Measurements from ENCODE around the gene SELENOK.

SELENOK gene

DNA sequence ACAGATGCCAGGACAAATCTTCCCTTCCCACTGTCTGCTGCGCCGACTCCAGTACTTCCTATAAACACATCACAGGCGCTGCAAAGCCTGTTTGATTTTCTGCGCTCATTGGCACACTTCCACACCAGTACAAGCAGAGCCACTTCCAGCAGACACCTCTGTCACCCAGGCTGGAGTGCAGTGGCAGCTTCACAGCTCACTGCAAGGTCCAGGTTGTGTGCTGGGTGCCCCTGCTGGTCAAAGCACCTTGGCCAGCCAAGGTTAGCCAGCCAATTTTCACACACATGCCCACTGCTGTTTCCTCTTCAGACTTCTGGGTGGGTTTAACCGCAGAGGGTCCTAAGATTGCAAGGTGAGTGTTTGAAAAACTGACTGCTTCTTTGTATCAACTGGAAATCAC is 50.4 kb downstream of the SELENOK start:
- no peak for DNase-seq

GRCh38 chr3:53837331-53837730 is 54.3 kb downstream of the SELENOK start:
- no peak for DNase-seq

DNA sequence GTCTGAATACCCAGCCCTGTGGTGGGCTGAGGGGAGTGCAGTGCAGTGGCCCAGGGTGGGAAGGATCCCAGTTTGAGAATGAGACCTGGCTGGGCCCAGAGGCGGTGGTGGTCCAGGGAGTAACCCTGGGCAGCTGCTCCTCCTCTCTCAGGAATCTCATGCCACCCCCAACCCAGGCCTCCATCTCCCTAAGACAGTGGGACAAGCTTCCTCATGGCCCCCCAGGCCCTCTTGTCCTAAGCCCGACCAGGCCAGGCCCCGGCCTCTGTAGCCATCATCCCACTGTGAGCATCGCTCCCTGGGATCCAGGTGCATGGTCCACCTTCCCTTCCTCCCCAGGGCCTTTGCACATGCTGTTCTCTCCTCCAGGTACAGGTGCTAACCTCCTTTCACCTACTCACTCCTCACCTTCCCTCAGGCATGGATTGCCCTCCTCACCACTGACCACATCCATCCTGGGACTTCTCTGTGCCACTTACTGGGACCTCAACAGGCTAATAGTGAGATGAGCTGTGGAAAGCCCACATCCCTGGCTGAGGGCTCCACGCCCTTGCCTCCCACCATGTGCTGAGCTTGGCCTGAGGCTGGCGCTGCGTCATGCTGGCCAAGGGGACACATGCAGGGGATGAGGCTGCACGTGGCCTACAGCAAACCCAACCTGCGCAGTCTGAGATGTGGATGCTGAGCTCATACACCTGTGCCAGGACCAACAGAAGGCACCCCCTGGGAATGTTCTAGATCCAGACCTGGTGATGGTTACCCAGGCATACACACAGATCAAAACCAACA is 55.4 kb downstream of the SELENOK start:
- no peak for DNase-seq

DNA sequence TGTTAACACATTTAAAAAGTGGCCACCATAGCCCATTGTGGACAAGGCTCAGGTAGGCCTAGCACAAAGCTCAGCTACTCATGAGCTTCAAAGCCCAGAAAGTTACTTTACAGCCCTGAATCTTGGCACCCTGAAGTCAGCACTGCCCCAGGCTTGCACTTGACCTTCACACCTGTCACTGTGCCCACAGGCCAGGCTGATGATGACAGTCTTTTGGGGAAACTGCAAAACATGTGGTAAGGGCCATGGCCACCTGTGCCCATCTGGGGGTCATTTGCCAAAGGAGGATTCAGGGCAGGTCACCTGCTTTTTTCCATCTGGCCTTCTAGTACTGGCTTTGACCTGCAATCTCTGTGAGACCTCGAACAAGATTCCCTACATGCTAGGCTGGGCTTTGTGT is 56.4 kb downstream of the SELENOK start:
- DNase-seq = no peak

DNA sequence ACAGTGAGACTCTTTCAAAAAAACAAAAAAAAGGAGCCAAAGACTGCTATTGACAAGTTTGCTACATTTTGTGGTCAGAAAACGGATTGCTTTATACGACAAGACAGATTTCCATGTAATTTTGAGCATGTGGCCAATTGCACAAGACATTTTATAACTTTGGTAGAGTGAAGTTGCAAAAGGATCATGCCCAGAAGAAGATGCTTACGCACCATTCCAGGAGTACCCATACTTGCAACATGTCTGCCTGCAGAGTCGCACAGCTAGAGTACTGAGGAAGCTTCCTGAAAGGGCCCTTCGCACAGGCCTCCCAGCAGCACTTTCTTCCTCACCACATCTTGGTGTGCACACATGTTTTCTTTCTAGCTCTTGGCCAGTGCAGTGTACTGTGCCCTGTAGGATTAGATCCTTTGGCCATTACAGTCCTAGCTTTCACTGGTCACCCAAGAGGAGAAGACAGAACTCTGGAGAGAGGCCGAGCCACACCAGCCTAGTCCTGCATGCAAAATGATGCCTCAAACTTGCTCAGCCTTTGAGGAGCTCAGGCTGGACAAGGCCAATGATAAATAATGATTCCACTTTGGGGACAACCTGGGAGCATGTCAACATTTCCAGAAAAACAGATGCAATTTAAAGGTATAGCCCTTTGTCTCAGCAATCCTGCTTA is 57.1 kb downstream of the SELENOK start:
- no peak for DNase-seq
